CD4-positive, alpha-beta T cell treated with Interleukin-1 beta for 1 hour (primary cell): ENCODE results near the gene OSER1.

Experiments
- DNase-seq, 2 donors: peaks; one replicate each; pipeline ENCODE4 v3.0.0-alpha.2; 2020 to 2022

Gene OSER1

DNA sequence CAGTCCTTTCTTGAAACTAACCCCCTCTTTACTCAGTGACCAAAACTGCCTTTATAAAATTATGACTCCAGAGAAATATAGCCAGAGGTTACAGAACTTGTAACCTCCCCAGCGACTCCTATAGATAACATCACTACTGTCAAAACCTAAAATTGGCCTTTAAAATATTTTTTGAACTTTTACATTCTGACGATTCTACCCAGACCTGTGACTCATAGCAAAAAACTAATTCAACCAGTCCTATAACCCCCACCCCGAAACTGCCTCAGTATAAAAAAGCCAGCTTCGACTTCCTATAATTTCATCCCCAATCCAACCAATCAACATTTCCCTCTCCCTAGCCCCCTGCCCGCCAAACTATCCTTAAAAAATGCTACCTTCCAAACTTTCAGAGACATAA lies 37.5 kb downstream of the OSER1 start:
- no peak for DNase-seq

GRCh38 chr20:44172572-44172950 lies 38.0 kb downstream of the OSER1 start:
- DNase-seq = no peak

GRCh38 chr20:44171775-44172571 lies 38.6 kb downstream of the OSER1 start:
- DNase-seq = no peak

DNA sequence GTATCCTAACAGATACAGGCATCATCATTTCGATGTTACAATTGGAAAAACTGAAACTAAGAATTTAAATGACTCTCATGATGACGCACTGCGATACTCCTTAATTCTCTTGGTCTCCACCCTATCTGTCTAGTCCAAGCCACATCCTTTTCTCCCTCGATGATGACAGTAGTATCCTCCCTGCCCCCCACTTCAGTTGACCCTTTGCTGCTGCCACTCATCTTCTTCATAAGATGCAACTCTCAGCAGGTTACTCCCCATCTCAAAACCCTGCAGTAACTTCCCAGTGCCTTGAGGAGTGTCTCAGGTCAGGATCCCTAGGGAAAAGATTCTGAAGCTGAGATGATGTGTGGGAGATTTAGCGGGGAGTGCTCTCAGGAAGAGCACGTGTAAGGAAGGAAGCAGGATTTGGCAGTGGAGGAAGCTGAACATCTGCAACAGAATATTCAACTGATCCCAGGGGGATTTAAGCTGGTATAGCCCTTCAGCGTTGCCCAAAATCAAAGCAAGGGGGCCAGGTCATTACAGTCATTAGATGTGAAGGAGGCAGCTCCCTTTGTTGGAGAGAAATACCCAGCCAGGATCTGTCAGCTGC lies 39.7 kb downstream of the OSER1 start:
- no peak for DNase-seq

GRCh38 chr20:44167736-44168135 lies 42.8 kb downstream of the OSER1 start:
- DNase-seq = no peak

DNA sequence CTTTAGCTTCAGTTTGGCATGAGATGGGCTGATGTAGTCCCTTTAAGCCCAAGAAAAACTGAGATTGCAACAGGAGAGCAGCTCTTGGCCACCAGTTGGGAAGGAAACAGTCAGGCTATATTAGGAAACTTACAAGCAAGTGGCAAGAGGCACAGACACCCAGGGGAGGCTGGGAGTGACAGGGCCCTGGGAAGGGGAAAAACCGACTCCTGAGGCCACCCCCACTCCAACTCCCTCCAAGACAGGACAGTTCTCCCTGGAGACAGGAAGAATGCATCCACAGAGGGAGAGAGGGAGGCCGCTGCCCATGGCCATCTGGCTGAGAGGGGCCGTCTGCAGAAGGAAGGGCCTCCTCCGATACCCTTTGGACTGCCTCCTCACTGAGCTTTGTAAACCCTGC lies 44.1 kb downstream of the OSER1 start:
- no peak for DNase-seq

DNA sequence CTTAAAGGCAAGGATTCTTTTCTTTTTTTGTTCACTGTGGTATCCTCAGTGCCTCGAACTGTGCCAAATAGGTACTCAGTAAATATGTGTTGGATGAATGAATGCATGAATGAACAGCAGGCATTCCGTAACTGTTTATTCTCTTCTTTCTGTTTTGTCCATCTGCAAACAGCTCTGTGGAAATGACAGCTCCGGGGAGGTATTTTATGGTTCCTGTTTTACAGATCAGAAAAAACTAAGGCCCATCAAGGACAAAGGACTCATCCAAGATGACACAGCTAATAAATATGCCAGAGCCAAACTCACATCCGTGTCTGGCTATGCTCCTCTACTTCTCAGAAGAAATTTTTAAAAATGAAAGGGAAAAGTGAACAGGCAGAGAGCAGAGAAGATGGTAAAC lies 44.6 kb downstream of the OSER1 start:
- no peak for DNase-seq

DNA sequence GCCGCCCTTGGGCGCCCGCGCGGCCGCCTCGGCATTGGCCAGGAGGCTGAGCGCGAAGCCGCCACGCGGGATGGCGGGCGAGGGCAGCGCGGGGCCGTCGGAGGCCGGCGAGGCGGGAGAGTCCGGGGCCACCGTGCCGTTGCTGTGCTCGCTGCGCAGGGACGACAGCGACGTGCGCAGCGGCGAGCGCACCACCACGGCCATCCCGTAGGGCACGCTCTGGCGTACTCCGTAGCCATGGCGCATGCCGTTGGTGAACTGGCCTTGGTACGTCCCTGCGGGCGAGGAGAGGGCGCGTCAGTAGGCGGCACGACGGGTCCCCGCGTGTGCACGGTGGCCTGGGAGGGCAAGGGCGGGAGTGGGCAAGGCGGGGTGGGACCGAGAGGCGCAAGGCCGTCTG lies 50.4 kb downstream of the OSER1 start:
- DNase-seq = no peak

DNA sequence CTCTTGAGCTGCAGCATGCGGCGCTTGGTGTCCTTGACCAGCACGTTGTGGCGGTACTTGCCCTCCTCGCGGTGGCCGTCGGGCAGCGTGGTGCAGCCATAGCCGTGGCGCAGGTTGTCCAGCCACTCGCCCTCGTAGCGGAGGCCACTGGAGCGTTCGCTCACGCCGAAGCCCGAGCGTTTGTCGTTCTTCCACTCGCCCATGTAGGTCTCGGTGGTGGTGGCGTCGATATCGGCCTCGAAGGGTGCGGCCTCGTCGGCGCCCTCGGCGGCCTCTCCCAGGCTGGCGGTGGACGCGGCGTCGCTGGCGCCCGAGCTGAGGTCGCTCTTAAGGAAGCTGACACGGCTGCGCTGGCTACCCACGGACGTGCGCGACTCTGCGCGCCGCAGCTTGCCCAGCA lies 50.9 kb downstream of the OSER1 start:
- no peak for DNase-seq

- DNase-seq = no peak
Observed at GRCh38 chr20:44159125-44159524, 51.4 kb downstream of the OSER1 start.

- DNase-seq = no peak
Observed at GRCh38 chr20:44157061-44157460, 53.5 kb downstream of the OSER1 start.

- DNase-seq = no peak
Observed at GRCh38 chr20:44154521-44155001, 56.0 kb downstream of the OSER1 start.

DNA sequence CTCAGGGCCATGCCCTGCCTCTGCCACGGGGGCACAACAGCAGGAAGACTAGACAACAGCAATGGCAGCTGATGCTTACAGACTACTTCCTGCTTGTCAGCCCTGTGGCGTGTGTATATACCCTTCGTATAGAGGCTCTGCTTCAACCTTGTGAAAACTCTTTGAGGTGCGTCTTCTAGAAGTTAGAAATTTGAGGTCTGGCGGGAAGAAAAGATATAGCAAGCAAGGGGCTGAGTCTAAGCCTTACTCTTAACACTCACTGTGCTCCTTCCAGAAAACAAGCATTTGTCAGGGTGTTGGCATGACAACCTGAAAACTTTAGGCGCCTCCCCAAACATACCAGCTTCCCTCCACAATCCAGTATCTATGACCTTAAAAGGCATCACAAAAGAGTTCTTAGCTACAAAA lies 56.9 kb downstream of the OSER1 start:
- DNase-seq = peak; percentile 46 to 49

- DNase-seq = no peak
Observed at GRCh38 chr20:44151621-44152416, 58.8 kb downstream of the OSER1 start.

DNA sequence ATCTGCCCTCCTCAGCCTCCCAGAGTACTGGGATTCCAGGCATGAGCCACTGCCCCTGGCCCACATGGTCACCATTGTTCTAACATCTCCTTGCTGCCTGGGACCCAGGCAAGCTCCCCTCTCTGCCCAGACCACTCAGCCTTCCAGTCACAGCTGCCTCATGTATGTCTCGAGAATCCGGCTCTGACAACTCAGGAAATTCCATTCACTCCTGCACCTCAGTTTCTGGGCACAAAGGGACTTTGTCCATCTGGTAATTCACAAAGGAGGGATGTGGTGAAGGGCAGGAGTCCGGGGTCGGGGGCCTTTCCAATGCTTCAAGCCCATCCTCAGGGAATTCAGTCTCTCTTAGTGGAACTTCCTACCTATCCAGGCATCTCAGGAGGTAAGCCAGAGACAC lies 64.3 kb downstream of the OSER1 start:
- no peak for DNase-seq
